SH-SY5Y (cell line): ENCODE data around the gene PRXL2A.

Experiments
- GATA2 ChIP-seq: IDR thresholded peaks from 2 replicates; pipeline ENCODE4 v1.6.1; 2011; ENCODE audit warnings: mild to moderate bottlenecking, low read depth, low read length
- GATA3 ChIP-seq: IDR thresholded peaks from 2 replicates; pipeline ENCODE4 v1.6.1; 2011; ENCODE audit warnings: low read depth, mild to moderate bottlenecking, low read length, moderate library complexity

PRXL2A gene

GRCh38 chr10:80468806-80469421 lies 60.6 kb downstream of the PRXL2A start:
- no peak for TF ChIP-seq GATA3
- TF ChIP-seq GATA2, result no peak

- TF ChIP-seq GATA2, result no peak
These were observed 61.9 kb downstream of the PRXL2A start for GRCh38 chr10:80470266-80470665.

- TF ChIP-seq GATA3, result no peak
- TF ChIP-seq GATA2, result no peak
These were observed 62.6 kb downstream of the PRXL2A start for GRCh38 chr10:80471001-80471400.

GRCh38 chr10:80471715-80472233 lies 63.4 kb downstream of the PRXL2A start:
- TF ChIP-seq GATA3 (no peak), GATA2 (no peak)

- no peak for TF ChIP-seq GATA2
- TF ChIP-seq GATA3, result no peak
These were observed 64.1 kb downstream of the PRXL2A start for GRCh38 chr10:80472234-80473095.

- TF ChIP-seq GATA2, result no peak
- no peak for TF ChIP-seq GATA3
These were observed 64.8 kb downstream of the PRXL2A start for GRCh38 chr10:80473096-80473657.

- TF ChIP-seq GATA3 (no peak), GATA2 (no peak)
These were observed 65.6 kb downstream of the PRXL2A start for GRCh38 chr10:80473692-80474596.

GRCh38 chr10:80474597-80474910 lies 66.2 kb downstream of the PRXL2A start:
- no peak for TF ChIP-seq GATA2
- no peak for TF ChIP-seq GATA3

GRCh38 chr10:80474941-80475340 lies 66.6 kb downstream of the PRXL2A start:
- no peak for TF ChIP-seq GATA3
- TF ChIP-seq GATA2, result no peak

GRCh38 chr10:80476685-80477084 lies 68.3 kb downstream of the PRXL2A start:
- TF ChIP-seq GATA3 (no peak), GATA2 (no peak)

GRCh38 chr10:80477813-80478212 lies 69.5 kb downstream of the PRXL2A start:
- TF ChIP-seq GATA3 (no peak), GATA2 (no peak)

GRCh38 chr10:80480852-80481251 lies 72.5 kb downstream of the PRXL2A start:
- TF ChIP-seq GATA3 (no peak), GATA2 (no peak)

GRCh38 chr10:80484243-80484642 lies 75.9 kb downstream of the PRXL2A start:
- TF ChIP-seq GATA3, result no peak

GRCh38 chr10:80484676-80485075 lies 76.3 kb downstream of the PRXL2A start:
- no peak for TF ChIP-seq GATA2
- TF ChIP-seq GATA3, result no peak
